Stimulated activated effector memory CD8-positive, alpha-beta T cell treated with anti-CD3 and anti-CD28 coated beads, Interleukin-12 subunit alpha, Interleukin-12 subunit beta, amount 100 ng/mL, for 72 hours (primary cell): ENCODE data around the gene KLHL29.
"Not testable (repeated sequence)": the region's sequence is repeated elsewhere in the genome, so short reads cannot be mapped to it uniquely, and the experiment has no call there.

Experiments
- ATAC-seq: fragments of 150-1000 bp; cut with Tn5 transposase; 2 replicates; pipeline ENCODE4 v1.10.0; 2021
- DNase-seq, 2 donors: peaks; one replicate each; pipeline ENCODE4 v3.0.0; 2021 to 2022; ENCODE audit warnings: low spot score in 2 of 2
- H3K27ac Mint-ChIP-seq: one replicate; pipeline ENCODE4 v1.8.0; 2022; ENCODE audit warnings: mild to moderate bottlenecking, mixed read lengths
- H3K36me3 Mint-ChIP-seq: one replicate; pipeline ENCODE4 v1.8.0; 2022; ENCODE audit warnings: mild to moderate bottlenecking, mixed read lengths
- H3K4me1 Mint-ChIP-seq: one replicate; pipeline ENCODE4 v1.8.0; 2022; ENCODE audit warnings: mixed read lengths
- H3K4me3 Mint-ChIP-seq: one replicate; pipeline ENCODE4 v1.8.0; 2022; ENCODE audit warnings: mild to moderate bottlenecking, mixed read lengths
- H3K9me3 Mint-ChIP-seq: one replicate; pipeline ENCODE4 v1.8.0; 2022; ENCODE audit warnings: mixed read lengths

Gene KLHL29

DNA sequence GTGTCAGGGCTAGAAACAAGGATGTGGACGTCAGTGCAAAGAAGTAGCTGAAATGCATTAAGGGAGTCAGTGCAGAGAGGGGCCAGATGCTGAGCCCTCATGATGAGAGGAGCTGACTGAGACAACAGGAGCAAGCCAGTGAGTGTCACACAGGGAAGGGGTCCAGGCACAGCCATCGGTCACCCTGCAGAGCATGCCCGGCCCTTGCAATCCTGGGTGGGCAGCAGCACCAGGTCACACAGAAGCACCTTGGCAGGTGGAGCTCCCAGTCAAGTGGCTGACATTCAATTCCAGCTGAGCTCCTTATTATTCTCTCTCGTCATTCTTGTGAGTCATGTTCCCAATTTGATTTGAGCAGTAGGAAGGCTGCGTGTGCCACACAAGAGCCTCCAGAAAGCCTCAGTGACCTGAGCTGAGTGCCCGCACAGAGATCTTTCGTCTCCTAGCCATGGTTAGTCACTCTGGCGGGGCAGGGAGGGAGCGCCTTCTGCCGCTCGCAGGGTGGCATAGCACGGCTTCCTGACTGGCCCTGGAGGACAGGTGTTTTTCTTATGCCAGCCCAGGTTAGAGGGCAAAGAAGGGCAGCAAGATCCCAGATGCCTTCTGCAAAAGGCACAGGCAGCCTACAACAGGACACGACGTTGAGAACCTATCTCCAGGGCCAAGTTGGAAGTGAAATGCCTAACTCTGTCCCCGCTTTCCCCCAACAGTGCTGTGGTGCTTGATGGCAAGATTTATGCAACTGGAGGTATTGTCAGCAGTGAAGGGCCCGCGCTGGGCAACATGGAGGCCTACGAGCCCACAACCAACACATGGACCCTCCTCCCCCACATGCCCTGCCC lies 321.0 kb downstream of the KLHL29 start:
- H3K36me3 Mint-ChIP-seq, result peaks cover 13% of the 10 kb centered on the region
- no peak for DNase-seq
- ATAC-seq, result no peak
- H3K27ac Mint-ChIP-seq, result no peak overlapping the region
- H3K4me1 Mint-ChIP-seq, result no peaks in the 10 kb centered on the region
- H3K9me3 Mint-ChIP-seq, result no peaks in the 10 kb centered on the region
- H3K4me3 Mint-ChIP-seq, result no peak overlapping the region

DNA sequence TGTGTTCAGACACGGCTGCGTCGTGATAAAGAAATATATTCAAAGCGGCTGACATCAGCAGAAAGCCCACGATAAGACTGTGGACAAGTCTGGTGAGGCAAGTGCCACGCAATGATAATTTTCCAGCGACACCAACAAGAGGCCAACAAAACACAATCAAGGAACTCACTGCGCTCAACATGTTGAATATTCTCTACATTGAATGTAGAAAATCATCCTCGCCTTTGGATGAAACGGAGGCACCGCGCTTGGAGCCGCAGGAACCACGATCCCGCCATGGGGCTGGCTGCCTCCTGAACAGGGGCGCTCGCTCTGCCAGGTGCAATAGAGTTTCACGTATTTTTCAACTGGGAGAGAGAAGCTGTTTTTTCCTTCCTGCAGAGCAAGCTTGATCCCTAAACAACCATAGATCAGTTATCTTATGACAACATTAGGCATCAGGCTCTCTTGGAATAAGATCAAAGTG lies 321.7 kb downstream of the KLHL29 start:
- Mint-ChIP-seq H3K4me1 (no peaks in the 10 kb centered on the region), H3K36me3 (peaks cover 13% of the 10 kb centered on the region), H3K4me3 (no peak overlapping the region), H3K27ac (no peak overlapping the region), H3K9me3 (no peaks in the 10 kb centered on the region)
- ATAC-seq (no peak), DNase-seq (no peak)

DNA sequence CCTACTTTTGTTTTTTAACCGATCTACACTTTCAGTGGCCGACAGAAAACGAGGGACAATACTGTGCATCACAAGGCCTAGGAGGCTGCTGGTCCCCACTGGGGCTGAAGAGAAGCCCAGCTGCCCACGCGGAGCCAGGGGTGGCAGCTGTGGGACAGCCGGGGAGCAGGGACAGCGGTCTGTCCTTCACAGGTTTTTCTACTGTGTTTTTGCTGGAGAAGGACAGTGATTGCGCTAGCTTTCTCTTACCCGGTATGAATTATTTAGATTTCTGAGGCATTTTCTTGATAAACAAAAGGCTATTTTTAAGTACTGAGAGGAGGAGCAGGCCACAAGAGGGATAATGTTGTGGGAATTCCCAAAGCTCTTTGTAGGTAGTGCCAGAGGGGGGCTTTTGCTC lies 322.1 kb downstream of the KLHL29 start:
- DNase-seq (no peak), ATAC-seq (no peak)
- Mint-ChIP-seq H3K36me3 (peaks cover 13% of the 10 kb centered on the region), H3K4me3 (no peak overlapping the region), H3K9me3 (no peaks in the 10 kb centered on the region), H3K27ac (no peak overlapping the region), H3K4me1 (no peaks in the 10 kb centered on the region)

DNA sequence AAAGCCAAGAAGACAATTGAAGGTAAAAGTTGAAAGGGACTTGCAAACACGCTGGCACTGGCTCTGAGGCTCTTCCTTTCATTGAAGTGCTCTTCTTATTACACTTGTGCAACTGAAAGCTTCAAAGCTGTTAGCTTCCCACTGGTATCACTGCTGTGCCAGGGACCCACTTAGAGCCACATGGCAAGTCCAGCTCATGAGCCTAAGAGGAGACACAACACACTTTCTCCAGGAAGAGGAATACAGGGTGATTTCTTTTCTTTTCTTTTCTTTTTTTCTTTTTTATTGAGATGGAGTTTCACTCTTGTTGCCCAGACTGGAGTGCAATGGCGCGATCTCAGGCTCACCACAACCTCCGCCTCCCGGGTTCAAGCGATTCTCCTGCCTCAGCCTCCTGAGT lies 323.8 kb downstream of the KLHL29 start:
- H3K4me1 Mint-ChIP-seq, result no peaks in the 10 kb centered on the region
- no peak for DNase-seq
- no peak for ATAC-seq
- no peak overlapping the region for H3K4me3 Mint-ChIP-seq
- no peak overlapping the region for H3K27ac Mint-ChIP-seq
- no peaks in the 10 kb centered on the region for H3K9me3 Mint-ChIP-seq
- H3K36me3 Mint-ChIP-seq, result peaks cover 13% of the 10 kb centered on the region

DNA sequence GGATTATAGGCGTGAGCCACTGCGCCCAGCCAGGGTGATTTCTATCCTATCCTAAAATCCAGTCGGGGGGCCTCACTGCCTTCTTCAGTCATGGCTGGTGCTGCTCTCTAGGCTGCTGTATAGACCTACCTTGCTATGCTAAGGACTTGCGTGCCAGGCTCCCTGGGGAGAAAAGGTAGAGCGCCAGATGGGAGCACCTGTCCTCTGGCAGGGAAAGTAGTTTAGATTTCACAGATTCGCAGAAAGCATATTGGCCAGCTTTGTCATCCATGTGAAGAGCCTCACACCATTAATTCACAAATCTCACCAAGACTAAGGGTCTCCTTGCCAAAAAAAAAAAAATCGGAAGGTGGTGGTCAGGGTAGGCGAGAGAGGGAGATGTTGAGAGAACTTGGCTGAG lies 324.3 kb downstream of the KLHL29 start:
- no peaks in the 10 kb centered on the region for H3K4me1 Mint-ChIP-seq

DNA sequence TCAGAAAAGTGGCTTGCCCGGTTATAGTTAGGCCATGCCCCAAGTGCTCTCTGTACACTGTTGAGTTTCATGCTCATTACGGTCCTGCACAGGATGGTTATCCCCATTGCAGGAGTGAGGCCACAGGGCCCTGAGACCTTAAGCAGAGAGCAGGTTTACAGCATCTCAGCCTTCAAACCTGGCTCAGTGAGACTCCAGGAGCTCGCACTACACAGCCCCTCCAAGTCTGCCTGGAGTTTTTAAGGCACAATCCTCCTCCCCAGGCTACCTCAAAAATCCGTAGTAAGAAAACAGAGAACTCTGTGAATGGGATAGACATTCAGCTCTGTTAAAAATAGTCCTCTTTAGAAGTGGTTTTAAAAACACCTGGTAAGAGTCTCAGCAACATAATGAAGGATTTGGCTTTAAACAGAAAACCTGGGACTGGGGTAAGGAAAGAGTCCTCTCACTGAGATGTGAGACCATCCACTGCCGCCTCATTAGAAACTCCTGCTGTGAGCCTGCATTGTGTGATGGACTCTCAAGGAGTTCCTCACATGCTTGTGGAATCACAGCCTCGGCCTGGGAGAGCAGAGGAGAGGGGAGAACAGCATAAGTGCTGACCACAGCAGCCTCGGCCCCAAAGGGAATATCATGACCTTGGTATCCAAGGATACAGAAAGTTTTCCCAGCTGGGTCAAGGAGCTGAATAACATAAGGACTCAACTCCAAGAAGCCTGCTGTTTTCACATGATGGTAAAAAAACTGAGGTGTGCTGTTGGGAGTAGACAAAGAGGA lies 327.2 kb downstream of the KLHL29 start:
- H3K27ac Mint-ChIP-seq, result no peak overlapping the region
- no peak for DNase-seq

More for the DNA sequence above, 324.3 kb downstream of the KLHL29 start:
- ATAC-seq (no peak), DNase-seq (no peak)
- Mint-ChIP-seq H3K36me3 (peaks cover 13% of the 10 kb centered on the region), H3K9me3 (no peaks in the 10 kb centered on the region), H3K4me3 (no peak overlapping the region), H3K27ac (no peak overlapping the region)

DNA sequence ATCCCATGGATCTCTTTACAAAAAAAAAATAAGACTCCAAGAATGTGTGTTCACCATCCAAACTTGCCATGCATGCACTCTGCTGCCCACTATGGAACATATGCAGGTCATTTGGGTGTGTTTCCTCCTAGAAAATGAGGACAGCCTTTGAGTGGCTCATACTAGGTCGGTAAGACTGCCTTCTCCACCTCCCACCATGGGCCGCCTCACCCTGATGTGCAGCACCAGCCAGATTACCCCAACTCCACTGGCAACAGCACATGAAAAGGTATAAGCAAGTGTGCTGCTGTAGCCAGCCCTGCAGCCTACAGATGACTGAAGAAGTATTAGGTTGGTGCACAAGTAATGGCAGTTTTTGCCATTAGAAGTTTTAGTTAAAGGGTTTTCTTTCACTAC lies 327.8 kb downstream of the KLHL29 start:
- Mint-ChIP-seq H3K27ac (no peak overlapping the region), H3K4me3 (no peak overlapping the region), H3K4me1 (no peaks in the 10 kb centered on the region), H3K36me3 (peaks cover 13% of the 10 kb centered on the region), H3K9me3 (no peaks in the 10 kb centered on the region)
- no peak for DNase-seq
- no peak for ATAC-seq

More for the DNA sequence above, 327.2 kb downstream of the KLHL29 start:
- peaks cover 13% of the 10 kb centered on the region for H3K36me3 Mint-ChIP-seq
- no peaks in the 10 kb centered on the region for H3K4me1 Mint-ChIP-seq
- ATAC-seq, result no peak
- no peaks in the 10 kb centered on the region for H3K9me3 Mint-ChIP-seq
- H3K4me3 Mint-ChIP-seq, result no peak overlapping the region

DNA sequence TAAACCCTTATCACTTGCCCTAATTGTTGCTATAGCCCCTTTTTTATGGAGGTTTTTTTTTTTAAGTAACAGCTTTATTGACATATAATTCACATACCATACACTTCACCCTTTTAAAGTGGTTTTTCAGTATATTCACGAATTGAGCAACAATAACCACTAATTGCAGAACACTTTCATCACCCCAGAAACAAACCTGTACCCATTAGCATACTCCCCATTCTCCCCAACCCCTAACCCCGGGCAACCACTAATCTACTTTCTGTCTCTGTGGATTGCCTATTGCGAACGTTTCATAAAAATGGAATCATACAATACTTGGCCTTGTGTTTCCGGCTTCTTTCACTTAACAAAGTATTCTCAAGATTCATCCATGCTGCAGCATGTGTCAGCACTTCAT lies 328.4 kb downstream of the KLHL29 start:
- H3K9me3 Mint-ChIP-seq, result no peaks in the 10 kb centered on the region
- no peaks in the 10 kb centered on the region for H3K4me1 Mint-ChIP-seq
- H3K27ac Mint-ChIP-seq, result no peak overlapping the region
- H3K4me3 Mint-ChIP-seq, result no peak overlapping the region
- H3K36me3 Mint-ChIP-seq, result peaks cover 13% of the 10 kb centered on the region
- DNase-seq, result no peak
- ATAC-seq, result no peak

DNA sequence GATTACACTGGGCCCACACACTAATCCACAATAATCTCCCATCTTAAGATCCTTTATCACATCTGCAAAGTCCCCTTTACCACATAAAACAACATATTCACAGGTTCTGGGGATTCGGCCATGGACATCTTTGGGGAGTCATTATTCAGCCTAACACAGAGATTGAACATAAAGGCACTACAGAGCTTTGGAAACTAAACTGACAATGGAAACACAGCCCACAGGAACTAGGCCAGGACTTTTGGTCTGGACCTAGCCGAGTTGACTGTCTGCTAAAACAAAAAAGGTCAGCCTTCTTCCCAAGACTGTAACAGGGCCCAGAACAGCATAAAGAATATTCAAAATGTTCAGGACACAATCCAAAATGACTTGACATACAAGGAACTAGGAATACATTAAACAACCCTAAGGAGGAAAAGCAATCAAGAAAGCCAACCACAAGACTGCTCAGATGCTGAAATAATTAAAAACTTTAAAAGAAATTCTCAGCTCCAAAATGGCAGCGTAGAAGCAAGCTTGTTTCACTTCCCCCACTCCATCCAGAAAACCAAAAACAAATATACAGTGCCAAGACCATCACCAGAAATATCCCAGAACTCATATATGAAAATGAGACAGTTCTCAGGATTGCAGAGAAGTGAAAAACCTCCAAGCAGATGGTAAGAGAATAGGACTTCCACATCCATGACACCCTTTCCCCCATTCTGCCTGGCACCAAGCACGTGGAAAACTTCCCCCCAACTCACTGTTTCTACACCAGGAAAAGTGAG lies 334.1 kb downstream of the KLHL29 start:
- DNase-seq, result no peak
- H3K27ac Mint-ChIP-seq, result no peak overlapping the region
- peaks cover 6% of the 10 kb centered on the region for H3K4me1 Mint-ChIP-seq
- peaks cover 18% of the 10 kb centered on the region for H3K9me3 Mint-ChIP-seq
- H3K36me3 Mint-ChIP-seq, result no peaks in the 10 kb centered on the region
- H3K4me3 Mint-ChIP-seq, result no peak overlapping the region
- no peak for ATAC-seq

DNA sequence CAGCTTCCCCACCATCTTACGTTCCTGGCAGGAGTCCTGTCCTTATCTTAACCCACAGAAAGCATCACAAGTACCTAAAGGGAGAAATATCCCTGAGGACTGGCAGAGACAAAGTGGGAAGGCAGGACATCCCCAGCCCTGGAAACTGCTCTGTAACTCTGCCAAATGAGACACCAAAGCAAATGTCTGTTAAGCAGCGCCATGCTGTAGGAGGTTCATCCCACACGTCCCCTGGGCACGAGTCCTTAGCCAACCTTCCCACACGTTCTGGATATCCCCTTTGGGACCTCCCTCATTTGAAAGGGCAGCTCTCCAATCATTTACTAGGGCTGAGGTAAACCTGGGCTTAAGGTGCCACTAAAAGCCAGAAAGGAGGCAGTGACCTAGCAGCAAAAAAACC lies 334.7 kb downstream of the KLHL29 start:
- DNase-seq (no peak), ATAC-seq (no peak)
- no peak overlapping the region for H3K27ac Mint-ChIP-seq
- H3K4me3 Mint-ChIP-seq, result no peak overlapping the region
- peaks cover 1% of the 10 kb centered on the region for H3K36me3 Mint-ChIP-seq
- peaks cover 6% of the 10 kb centered on the region for H3K4me1 Mint-ChIP-seq
- H3K9me3 Mint-ChIP-seq, result peaks cover 18% of the 10 kb centered on the region

DNA sequence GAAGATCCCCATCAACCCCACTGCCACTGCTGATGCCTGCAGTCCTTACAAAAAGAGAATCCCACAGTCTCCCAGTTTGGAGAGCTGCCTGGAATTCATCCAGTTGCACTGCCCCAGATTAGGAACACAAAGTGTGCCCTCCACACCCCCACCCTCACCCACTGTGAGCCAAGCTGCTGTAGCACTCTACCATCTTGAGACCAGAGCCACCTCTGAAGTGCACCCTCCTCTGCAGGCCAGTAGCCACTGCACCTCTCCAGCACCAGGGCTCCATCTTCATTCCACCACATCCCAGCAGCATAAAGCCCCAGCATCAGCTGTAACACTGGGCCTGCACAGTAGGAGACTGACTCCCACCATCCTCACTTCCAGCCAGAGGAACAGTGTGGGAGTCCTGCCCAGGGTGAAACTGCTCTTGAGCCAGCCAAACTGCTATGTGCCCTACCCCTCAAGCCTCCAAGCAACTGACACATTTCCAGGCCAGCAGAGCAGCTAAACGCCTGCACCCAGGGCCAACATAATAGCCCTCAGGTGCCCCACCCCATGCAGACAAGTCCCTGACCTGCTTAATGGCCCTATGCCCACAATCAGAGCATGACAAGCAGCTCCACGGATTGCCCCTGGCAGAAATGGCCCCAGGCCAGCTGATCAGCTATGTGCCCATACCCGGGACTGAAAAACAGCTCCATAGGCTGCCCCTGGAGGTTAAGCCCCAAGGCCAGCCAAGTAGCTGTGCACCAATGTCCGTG lies 335.9 kb downstream of the KLHL29 start:
- DNase-seq (no peak), ATAC-seq (no peak)
- H3K4me1 Mint-ChIP-seq, result peaks cover 6% of the 10 kb centered on the region
- peaks cover 18% of the 10 kb centered on the region for H3K9me3 Mint-ChIP-seq
- peaks cover 13% of the 10 kb centered on the region for H3K36me3 Mint-ChIP-seq
- H3K4me3 Mint-ChIP-seq, result no peak overlapping the region
- H3K27ac Mint-ChIP-seq, result no peak overlapping the region

DNA sequence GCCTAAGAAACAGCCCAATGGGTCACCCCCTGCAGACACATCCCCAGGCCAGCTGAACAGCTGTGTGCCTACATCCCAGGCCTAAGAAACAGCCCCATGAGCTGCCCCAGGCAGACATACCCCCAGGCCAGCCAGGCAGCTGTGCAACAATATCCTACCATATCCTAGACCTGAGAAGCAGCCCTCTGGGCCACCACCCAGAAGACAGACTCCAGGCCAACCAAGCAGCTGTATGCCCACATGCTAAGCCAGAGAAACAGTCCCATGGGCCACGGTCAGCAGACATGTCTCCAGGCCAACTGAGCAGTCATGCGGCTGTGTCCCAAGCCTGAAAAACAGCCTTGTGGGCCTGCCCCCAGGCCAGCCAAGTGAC lies 336.5 kb downstream of the KLHL29 start:
- H3K4me3 Mint-ChIP-seq, result no peak overlapping the region
- no peak overlapping the region for H3K27ac Mint-ChIP-seq
- ATAC-seq, result no peak
- H3K36me3 Mint-ChIP-seq, result peaks cover 18% of the 10 kb centered on the region
- peaks cover 6% of the 10 kb centered on the region for H3K4me1 Mint-ChIP-seq
- peaks cover 18% of the 10 kb centered on the region for H3K9me3 Mint-ChIP-seq
- no peak for DNase-seq

DNA sequence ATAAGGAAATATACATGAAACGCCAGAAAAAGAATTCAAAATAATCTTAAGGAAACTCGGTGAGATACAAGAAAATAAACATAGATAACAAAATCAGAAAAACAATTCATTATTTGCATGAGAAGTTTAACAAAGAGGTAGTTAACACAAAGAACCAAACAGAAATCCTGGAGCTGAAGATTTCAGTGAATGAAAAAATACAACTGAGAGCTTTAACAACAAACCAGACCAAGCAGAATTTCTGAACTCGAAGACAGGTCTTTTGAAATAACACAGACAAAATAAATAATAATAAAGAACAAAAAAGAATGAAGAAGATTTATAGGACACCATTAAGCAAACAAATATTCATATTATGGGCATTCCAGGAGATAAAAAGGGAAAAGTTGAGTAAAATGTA lies 337.3 kb downstream of the KLHL29 start:
- H3K36me3 Mint-ChIP-seq, result peaks cover 21% of the 10 kb centered on the region
- no peak overlapping the region for H3K27ac Mint-ChIP-seq

DNA sequence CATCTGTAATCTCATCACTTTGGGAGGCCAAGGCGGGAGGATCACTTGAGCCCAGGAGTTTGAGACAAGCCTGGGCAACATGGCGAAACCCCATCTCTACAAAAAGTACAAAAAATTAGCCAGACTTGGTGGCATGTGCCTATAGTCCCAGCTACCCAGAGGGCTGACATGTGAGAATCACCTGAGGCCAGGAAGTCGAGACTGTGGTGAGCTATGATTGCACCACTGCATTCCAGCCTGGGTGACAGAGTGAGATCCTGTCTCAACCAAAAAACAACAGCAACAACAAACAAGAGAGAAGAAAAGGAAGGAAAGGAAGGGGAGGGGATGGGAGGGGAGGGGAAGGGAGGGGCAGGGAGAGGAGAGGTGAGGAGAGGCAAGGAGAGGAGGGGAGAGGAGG lies 338.1 kb downstream of the KLHL29 start:
- H3K4me1 Mint-ChIP-seq, H3K27ac Mint-ChIP-seq, H3K4me3 Mint-ChIP-seq, ATAC-seq, DNase-seq: not testable (repeated sequence)
- Mint-ChIP-seq H3K36me3 (peaks cover 21% of the 10 kb centered on the region), H3K9me3 (peaks cover 18% of the 10 kb centered on the region)

More for the DNA sequence above, 337.3 kb downstream of the KLHL29 start:
- ATAC-seq, result no peak
- Mint-ChIP-seq H3K4me1 (peaks cover 6% of the 10 kb centered on the region), H3K9me3 (peaks cover 18% of the 10 kb centered on the region), H3K4me3 (no peak overlapping the region)
- DNase-seq, result no peak

DNA sequence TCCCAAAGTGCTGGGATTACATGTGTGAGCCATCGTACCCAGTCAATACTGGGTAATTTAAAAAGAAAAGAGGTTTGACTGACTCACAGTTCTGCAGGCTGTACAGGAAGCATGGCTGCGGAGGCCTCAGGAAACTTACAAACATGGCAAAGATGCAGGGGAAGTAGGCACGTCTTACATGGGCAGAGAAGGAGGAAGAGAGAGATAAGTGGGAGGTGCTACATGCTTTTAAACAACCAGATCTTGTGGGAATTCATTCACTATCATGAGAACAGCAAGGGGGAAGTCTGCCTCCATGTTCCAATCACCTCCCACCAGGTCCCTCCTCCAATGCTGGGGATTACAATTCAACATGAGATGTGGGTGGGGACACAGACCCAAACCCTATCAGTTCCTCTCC lies 349.4 kb downstream of the KLHL29 start:
- ATAC-seq (no peak), DNase-seq (no peak)
- Mint-ChIP-seq H3K4me3 (no peak overlapping the region), H3K4me1 (peaks cover 5% of the 10 kb centered on the region), H3K9me3 (no peaks in the 10 kb centered on the region), H3K36me3 (peaks cover 14% of the 10 kb centered on the region), H3K27ac (peak overlapping the region; percentile 75)
